CD4-positive, alpha-beta T cell treated with Interleukin-17A for 4 hours (primary cell): Measurements from ENCODE around the gene PUSL1.
"Not testable (repeated sequence)": the region's sequence is repeated elsewhere in the genome, so short reads cannot be mapped to it uniquely, and the experiment has no call there.

ENCODE experiments used
- DNase-seq: peaks from one replicate; pipeline ENCODE4 v3.0.0-alpha.2; 2020; ENCODE audit warnings: mixed read lengths

The PUSL1 gene

GRCh38 chr1:1310476-1311053 is 2.2 kb downstream of the PUSL1 start:
- no peak for DNase-seq

- DNase-seq, result no peak
Observed at GRCh38 chr1:1311107-1312104, 3.0 kb downstream of the PUSL1 start.

GRCh38 chr1:1312450-1313314 is 4.3 kb downstream of the PUSL1 start:
- no peak for DNase-seq

- no peak for DNase-seq
Observed at GRCh38 chr1:1313500-1314236, 5.3 kb downstream of the PUSL1 start.

- no peak for DNase-seq
Observed at GRCh38 chr1:1314237-1314586, 5.8 kb downstream of the PUSL1 start.

- no peak for DNase-seq
Observed at GRCh38 chr1:1314678-1315335, 6.4 kb downstream of the PUSL1 start.

- DNase-seq, result no peak
Observed at GRCh38 chr1:1315435-1315954, 7.1 kb downstream of the PUSL1 start.

- DNase-seq, result not testable (repeated sequence)
Observed at GRCh38 chr1:1316199-1316598, 7.8 kb downstream of the PUSL1 start.

- DNase-seq, result no peak
Observed at GRCh38 chr1:1317420-1317819, 9.0 kb downstream of the PUSL1 start.

- DNase-seq, result no peak
Observed at GRCh38 chr1:1318131-1318652, 9.8 kb downstream of the PUSL1 start.

GRCh38 chr1:1318777-1319645 is 10.6 kb downstream of the PUSL1 start:
- DNase-seq, result no peak

- no peak for DNase-seq
Observed at GRCh38 chr1:1319646-1319941, 11.2 kb downstream of the PUSL1 start.

GRCh38 chr1:1320666-1321448 is 12.5 kb downstream of the PUSL1 start:
- DNase-seq, result no peak

- DNase-seq, result no peak
Observed at GRCh38 chr1:1321477-1321876, 13.1 kb downstream of the PUSL1 start.

- no peak for DNase-seq
Observed at GRCh38 chr1:1322418-1322817, 14.0 kb downstream of the PUSL1 start.

- DNase-seq, result no peak
Observed at GRCh38 chr1:1322952-1323351, 14.6 kb downstream of the PUSL1 start.

- DNase-seq, result no peak
Observed at GRCh38 chr1:1324084-1324523, 15.7 kb downstream of the PUSL1 start.

GRCh38 chr1:1324524-1325287 is 16.3 kb downstream of the PUSL1 start, which contains the start of the genes CPTP and INTS11:
Gene CPTP, plus strand, starts transcription at chr1:1324802. Its CDS starts 2,109 bp downstream, at chr1:1326911.
Gene INTS11, minus strand, starts transcription at chr1:1324660. Its CDS starts 52 bp downstream, at chr1:1324608.
- DNase-seq, result peak; percentile 97
